ENCODE measurements around the gene CHMP1B. TPM values are rescaled to one million over a fixed set of nuclear protein-coding genes. Genes with fewer than 3 reads are reported as not detected.
A peak's percentile ranks its signal among the peaks of the same experiment; 100 is the strongest.
"Not testable (repeated sequence)": the region's sequence is repeated elsewhere in the genome, so short reads cannot be mapped to it uniquely, and the experiment has no call there.

CHMP1B gene
- total RNA-seq, 1 donor from 2014 or later, result 44.6 TPM

DNA sequence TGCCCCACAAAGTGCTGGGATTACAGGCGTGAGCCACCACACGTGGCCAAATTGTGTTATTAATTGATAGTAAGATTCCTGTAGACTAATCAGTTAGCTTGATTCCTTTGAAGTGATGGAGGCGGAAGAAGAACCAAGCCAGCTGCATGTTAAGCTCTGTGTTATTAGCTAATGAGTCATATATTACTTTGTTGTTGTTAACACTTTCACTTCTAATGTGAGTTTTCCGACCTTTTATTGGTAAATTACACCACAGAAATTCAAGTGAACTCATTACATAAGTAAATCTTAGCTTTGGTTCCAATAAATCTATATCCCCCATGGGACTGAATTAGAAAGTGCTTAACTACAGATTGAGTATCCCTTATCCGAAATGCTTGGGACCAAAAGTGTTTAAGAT is 20.3 kb downstream of the CHMP1B start:
- no peak for DNase-seq

DNA sequence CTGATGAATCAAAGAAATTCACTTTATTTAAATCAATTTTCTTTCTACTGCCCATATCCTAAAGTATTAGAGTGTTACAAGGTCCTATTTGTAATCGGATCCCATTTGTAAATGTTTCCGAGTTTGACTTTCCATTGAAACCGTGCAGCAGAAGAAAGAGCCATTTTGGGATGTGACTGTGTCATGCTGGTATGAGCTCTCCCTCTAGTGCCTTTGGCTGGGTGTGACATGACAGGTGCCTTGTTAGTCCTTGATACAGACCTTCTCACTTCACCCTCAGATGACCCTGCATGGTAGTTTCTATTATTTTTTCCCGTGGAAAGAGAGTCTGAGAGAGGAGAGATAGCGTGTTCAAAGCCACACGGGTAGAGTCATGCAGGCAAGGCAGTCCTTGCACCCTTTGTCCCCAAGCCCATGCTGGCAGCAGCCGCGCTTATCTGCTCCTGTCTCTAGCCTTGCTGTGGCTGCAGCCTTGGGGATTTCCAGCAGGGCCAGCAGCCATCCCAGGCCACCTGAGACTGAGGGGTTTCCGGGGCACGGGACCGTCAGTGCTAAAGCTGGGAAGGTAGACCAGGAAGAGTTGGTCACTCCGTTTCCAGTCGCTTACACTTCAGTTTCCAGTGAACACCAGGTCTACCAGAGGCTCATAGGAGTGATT is 21.4 kb downstream of the CHMP1B start:
- DNase-seq, result peak; percentile 53

DNA sequence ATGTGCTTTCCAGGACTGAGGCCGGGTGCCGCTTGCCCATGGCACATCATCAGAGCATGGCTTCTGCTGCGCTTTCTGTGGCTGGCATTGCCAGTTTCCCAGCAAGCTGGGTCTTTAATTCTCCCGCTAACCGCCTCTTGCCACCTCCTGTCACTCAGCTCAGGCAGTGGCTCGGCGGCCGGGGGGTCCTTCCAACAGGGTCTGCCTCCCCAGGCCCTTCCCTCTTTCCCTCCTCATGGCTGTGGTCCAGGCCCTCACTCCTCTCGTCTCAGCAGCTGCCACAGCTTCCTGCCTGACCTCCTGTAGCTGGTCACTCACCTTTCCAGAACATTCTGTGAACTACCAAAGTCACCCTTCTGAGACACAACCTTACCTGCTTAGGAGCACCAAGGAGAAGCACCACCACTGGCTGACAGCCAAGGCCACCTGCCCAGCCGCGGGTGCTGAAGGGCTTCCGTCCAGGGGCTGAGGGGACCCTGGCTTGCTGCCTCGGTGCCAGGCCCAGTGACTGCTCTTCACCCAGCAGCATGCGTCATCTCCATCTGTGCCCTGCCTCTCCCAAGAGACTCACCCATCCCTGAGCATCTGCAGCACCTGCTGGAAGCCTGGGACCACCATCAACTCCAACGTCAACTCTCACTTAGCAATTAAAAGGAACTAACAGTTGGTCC is 22.6 kb downstream of the CHMP1B start:
- DNase-seq, result no peak

DNA sequence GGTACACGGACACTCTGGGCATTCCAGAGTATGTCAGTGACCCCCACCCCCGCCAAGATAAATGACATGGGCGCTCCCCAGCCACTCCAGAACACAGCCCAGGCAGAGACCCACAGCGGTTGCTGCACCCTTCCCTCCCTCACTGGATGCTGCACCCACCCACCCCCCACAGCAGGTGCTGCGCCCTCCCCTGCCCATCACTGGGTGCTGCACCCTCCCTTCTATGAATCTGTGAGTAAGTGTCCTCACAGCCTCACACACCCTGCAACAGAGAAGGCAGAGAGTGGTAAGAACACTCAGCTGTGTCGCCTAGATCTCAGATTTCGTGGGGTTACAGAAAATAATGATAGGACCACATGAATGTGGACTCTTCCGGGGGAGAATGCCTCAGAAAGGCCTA is 23.5 kb downstream of the CHMP1B start:
- DNase-seq, result no peak

DNA sequence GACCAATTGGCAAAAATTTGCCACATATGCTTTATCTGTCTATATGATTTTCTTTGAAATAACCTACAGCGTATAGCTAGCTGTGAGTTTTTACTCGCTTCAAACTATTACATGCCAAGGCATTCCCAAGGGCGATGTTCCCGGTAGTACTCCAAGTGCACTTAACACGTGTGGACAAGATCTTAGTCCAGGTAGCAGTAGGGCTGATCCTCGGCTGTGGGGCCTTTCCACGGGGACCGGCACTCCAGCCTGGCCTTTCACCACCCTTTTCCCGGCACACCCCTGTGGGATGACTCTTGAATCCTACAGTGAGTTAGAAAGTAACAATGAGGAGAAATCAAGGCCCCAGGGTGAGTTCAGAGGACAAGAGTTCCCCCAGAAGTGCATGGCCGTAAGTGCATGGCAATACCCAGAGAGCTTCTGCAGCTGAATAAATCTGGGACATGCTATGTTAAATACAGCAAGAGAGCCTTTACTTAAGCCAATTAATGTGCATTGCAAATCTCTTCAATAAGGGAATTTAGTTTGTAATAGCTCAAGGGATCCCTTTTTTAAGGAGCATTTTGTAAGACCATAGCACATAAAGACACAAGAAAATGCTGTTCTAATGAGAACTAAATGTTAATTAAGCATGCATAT is 26.4 kb downstream of the CHMP1B start:
- DNase-seq, result no peak

DNA sequence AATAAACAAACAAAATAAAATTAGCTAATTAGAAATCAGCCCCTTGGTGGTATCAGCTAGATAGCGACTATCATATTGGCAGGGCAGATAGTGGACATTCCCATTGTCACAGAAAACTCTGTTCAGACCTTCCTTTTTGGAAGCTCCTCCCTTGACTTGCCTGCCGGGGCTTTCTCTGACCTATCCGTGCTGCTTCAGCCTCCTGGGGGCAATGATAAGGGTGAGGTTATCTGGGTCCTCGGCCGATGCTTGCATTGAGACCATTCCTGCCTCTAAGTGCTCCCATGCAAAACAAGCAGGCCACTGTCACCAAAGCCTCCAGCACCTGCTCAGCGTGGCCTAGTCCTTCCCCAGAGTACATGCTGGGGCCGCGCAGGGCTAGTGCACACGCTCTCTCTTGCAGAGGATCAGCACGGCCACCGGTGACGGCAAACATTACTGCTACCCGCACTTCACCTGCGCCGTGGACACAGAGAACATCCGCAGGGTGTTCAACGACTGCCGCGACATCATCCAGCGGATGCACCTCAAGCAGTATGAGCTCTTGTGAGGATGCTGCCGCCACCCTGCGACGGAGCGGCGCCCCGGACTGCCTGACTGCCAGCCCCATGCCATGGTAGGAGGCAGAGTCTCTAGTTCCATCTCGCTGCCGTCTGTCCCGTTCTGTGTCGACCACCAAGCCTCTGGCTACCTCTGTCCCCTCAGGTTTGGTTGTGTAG is 29.5 kb downstream of the CHMP1B start:
- no peak for DNase-seq

DNA sequence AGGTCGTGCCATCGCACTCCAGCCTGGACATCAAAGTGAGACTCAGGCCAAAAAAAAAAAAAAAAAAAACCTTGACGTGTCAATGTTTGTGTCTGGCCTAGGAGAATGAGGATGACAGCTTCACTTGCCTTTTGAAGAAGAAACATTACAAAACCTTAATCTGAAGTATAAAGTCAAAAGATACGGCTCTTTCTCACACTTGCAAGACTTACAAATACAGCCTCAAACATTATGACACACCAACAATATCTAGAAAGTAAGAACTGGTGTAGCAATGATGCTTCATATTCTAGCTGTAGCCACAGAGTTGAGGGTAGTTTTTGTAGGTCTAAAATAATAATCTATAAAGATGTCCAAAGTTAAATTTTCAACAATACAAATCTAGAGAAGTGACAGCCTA is 31.4 kb downstream of the CHMP1B start:
- DNase-seq, result no peak

DNA sequence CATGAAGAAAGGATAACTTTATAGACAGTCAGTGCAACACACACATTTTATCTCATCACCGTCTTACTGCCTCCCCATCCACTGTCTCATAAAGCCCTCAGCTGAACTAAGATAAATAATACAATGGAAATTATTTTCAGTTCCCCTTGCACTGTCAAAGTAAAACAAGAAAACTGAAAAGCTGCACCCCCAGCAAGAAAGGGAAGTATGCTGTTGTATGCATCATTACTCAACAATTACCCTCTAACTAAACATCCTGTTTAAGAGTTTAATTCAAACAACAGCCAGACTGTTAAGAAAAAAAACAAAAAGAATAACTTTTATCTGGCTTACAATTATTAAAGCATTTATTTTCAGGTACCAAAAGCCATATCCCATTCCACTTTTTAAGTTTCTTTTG is 31.9 kb downstream of the CHMP1B start:
- DNase-seq, result no peak

DNA sequence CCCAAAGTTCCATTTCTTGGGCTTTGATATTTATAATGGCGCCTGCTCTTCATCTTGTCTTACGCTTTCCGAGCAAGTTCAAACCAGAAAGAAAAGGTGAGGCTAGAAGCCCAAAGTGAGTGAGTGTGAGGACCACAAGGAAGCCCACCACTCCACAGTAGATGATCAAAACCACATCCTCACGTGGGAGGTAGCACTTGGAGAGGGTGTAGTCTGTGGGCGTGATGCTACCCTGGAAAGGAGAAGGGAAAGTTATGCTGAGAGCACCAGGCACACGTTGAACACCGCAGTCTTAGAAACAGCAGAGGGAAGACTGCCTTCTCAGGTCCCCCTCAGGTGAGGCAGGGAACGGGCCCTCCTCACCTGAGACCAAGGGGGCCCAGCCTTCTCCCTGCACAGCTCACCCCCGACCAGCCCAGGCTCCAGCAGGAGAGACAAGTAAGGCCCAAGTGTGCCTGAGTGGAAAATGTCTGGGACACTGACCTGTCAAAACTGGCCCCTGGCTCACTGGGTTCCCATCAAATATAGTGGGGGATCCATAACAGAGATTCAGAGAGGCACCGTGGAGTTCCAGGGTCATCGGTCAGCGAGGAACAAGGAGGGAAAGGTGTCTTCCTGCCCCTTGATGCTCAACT is 33.3 kb downstream of the CHMP1B start:
- no peak for DNase-seq

DNA sequence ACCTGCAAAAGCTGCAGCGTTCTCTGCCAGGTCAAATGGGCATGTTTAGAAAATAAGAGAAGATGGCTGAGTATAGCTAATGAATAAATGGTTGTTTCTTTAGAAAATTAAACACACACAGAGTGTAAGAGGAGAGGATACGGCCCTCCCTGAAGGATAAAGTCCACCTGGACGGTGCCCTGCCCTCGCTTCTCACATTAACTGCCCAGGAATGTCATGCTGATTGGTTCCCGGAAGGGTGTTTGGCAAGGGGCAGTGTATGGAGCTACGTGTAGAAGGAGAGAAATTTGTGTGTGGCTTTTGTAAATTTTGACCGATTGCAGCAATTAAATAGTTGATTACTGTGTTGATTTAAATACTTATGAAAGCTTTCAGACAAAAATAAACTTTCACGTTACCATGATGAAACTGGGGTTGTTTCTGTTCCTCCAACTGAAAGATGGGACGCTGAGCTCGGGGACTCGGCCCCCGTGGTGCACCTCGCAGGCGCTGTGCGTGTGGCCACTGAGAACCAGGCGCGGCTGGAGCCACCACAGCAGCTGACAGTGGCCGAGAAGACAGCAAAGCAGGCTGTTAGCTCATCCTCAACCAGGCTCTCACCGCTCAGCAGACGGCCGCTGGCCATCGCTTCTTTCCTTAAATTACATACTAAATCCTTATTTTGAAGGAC is 34.2 kb downstream of the CHMP1B start:
- no peak for DNase-seq

DNA sequence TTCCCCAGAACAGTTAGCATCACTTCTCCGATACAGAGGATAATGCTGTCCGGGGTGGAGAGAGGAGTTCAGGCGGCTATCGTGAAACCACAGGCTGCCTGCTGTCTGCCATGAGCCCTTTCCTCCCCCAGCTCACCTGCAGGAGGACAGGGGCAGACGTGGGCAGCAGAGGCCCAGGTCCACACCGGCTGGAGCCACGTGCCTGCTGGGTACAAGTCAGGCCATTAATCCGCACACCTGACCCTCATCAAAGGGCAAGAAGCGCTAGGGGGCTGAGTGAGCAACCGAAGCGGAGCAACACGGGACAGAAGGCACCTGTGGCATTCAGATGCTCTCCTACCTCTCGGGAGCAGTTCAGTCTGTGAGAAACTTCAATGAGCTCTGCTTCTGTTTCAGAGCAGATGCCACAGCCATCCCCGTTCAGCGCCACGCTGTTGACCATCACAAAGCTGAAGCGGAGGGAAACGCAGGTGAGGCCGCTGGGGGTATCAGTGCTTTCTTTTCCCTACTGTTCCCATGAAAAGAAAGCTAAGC is 35.4 kb downstream of the CHMP1B start:
- DNase-seq, result no peak

DNA sequence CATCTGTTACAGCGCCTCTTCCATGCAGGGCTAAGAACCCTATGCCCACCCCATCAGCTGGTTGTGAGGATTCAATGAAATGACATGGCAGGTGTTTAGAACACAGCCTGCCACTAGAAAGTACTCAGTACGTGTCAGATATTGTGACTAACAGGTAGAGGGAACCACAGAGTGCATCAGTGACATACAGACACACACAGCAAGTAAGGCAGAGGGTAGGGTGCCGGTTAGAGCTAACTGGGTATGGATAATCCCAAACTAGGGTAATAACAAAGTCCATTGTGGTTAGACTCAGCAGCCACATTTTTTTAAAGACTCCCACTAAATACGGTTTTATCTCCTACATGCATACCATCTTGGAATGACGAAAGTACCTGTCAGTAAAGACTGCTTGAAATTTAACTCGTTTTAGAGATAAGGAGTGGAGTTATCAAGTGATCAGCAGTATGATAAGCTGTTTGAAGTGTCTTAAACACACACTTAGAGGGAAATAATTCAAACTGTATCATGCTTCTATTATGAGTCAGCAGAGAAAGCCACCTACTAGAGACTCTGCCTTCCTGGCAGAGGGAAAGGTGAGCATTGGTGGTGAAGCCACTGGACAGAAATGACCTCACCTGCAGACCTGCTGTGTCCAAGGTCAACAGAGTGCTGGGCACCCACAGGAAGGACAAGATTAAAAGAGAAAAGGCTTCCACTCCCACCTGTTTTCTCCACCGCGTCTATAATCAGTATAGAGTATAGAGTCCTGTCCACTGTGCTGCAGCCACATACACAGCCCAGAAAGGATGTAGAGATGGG is 36.3 kb downstream of the CHMP1B start:
- DNase-seq, result no peak

DNA sequence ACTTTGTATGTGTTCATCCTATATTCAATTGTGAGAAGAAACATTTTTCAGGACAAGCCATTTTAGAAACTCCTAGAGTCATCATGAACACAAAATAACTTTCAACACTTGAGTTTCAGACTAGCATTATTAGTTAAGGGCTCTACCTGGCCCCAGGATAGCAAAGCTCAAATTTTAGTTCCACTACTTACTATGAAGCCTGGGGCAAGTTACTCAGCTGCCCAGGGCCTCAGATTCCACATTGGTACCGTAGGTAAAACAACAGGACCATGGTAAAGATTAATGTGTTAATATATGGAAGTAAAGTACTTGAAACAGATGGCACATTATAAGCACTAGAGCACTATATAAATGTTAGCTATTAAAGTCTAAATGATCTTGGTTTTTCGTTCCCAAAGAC is 37.5 kb downstream of the CHMP1B start:
- no peak for DNase-seq

DNA sequence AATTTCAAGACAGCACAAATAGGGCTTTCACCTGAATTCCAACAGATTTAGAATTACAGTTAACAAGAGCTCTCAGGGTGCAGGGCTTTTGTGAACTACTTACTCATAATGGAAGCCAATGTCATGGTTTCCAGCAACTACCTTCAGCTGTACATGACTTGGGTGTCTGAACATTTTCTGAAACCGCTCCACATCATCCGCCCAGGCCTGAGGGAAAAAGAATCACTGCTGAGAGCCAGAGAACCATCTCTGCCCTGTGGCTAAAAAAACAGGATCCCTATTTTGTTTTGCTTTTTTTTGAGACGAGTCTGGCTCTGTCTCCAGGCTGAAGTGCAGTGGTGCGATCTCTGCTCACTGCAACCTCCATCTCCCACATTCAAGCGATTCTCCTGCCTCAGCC is 38.1 kb downstream of the CHMP1B start:
- no peak for DNase-seq

DNA sequence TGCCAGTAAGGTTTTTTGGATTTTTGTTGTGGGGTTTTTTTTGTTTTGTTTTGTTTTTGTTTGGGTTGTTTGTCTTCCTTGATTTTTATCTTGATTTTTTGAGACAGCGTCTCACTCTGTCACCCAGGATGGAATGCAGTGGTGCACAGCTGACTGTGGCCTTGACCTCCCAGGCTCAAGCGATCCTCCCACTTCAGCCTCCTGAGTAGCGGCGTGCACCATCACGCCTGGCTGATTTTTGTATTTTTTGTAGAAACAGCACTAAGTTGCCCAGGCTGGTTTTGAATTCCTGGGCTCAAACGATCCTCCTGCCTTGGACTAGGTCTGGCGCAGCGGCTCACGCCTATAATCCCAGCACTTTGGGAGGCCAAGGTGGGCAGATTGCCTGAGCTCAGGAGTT is 40.5 kb downstream of the CHMP1B start:
- no peak for DNase-seq

DNA sequence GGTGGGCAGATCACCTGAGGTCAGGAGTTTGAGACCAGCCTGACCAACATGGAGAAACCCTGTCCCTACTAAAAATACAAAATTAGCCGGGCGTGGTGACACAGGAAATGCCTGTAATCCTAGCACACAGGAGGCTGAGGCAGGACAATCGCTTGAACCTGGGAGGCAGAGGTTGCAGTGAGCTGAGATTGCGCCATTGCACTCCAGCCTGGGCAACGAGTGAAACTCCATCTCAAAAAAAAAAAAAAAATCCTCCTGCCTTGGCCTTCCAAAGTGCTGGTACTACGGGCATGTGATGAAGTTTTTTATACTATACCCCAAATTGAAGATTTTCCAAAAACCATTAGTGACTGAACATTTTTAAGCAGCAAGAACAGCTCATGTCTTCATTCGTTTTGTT is 41.2 kb downstream of the CHMP1B start:
- not testable (repeated sequence) for DNase-seq

DNA sequence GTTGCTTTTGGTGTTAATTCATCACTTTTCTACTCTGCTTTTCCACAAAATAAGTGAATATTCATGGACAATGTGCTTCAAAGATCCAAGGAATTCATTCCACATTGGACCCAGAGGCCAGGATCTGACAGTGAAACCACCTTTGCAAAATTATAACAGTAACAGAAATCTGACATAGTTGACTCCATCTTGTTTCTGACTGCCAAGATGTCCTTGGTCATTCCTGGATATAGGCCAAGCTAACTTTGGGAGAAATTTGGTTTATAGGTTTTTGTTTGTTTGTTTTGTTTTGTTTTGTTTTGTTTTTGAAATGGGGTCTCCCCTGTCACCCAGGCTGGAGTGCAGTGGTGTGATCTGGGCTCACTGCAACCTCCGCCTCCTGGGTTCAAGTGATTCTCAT is 46.6 kb downstream of the CHMP1B start:
- DNase-seq, result no peak

DNA sequence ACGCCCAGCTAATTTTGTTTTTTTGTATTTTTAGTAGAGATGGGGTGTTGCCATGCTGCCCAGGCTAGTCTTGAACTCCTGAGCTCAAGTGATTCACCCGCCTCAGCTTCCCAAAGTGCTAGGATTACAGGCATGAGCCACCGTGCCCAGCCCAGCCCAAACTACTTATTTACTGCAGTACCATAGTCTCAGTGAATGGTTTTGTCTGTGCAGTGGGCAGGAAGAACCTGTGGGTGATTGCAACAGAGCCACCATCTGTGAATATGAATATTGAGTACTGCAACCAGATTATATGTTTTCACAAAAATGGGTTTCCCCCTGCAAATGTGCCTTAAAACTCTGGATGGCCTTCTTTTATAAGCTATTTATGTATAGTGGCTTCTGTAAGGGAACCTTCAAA is 47.9 kb downstream of the CHMP1B start:
- DNase-seq, result no peak

DNA sequence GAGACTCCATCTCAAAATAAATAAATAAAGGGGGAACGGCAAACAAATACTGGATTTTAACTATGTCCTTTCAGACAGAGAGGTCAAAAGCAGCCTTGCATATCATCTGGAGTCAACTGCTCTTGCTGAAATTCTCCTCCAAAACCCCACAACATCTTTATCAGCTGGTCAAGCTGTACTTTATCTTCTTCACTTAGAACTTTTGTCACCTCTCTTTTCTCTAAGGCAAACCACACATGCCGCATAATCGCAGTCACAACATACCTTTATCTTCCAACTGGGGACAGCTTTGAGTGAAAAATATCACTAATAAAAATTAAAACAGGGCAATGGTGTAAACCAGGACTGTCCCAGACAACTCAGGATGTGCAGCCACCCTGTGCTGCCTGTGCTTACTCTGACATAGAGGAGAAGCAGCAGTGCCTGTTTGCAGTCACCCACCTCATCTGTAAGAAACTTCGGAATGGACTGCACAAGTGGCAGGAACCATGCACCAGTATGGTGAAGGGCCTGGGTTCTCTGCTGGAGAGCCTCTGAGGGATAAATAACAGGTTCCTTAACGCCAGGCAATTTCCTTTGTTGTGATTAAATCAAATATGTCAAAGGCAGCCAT is 50.7 kb downstream of the CHMP1B start:
- no peak for DNase-seq

DNA sequence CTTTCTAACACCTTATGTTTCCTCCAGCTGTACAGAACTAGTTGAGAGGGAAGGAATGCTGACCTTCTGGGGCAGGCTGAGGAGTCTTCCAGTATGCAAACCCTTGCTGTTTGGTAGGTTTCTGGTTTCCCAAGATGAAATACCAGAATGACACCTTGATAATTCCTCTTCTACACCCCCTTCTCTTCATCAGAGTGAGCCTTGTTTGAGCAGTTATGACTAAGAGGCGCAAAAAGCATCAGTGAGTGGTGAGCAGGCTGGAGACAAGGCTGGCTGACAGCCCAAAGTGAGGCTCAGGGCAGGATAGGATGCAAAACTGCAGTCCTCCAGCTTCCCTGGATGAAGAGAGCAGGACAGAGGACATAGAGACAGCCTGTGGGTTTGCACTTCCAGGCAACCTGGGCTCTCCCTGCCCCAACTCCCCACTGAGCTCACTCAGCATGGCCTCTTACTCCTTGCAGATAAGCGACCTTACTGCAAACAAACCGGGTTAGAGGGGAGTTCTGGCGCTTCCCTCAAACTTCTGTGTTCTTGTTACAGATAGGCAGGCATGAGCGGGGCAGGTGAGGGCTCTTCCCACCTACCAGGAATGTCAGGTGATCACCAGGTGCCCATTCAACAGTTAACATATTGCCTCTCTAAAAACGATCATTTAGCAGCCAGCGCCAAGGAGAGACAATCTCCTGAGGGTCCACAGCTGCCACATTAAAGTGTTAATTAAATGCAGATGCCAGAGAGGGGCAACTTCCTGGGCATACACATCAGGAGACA is 51.5 kb downstream of the CHMP1B start:
- no peak for DNase-seq

Data from tongue (tissue), 2 donors.